Left lung (tissue), 10 donors: ENCODE data around the gene GSPT1. TPM values are rescaled to one million over a fixed set of nuclear protein-coding genes. Genes with fewer than 3 reads are reported as not detected.

Source experiments
- ATAC-seq: fragments of 200-7000 bp; cut with Tn5 transposase; one replicate; pipeline ENCODE4 v1.9.1; 2020; ENCODE audit warnings: moderate library complexity
- DNase-seq, 4 donors: peaks; one replicate each; pipeline ENCODE4 v3.0.0-alpha.2; 2013 to 2020
- H3K27ac ChIP-seq, 2 donors: fragments of 200-600 bp; sonication (generic) in 1 of 2; one replicate each; pipeline versions ENCODE4 v1.5.0 to v1.8.0; 2020 to 2021
- H3K27me3 ChIP-seq, 2 donors: fragments of 200-600 bp; sonication (generic) in 1 of 2; one replicate each; pipeline versions ENCODE4 v1.5.0 to v1.8.0; 2020 to 2021
- H3K36me3 ChIP-seq, 2 donors: fragments of 200-600 bp; sonication (generic) in 1 of 2; one replicate each; pipeline versions ENCODE4 v1.5.0 to v1.8.0; 2020 to 2021
- H3K4me1 ChIP-seq, 2 donors: fragments of 200-600 bp; one replicate each; pipeline ENCODE4 v1.8.0; 2021
- H3K4me3 ChIP-seq, 2 donors: fragments of 200-600 bp; sonication (generic) in 1 of 2; one replicate each; pipeline versions ENCODE4 v1.5.0 to v1.8.0; 2020 to 2021; ENCODE audit warnings: mild to moderate bottlenecking in 1 of 2
- H3K9me3 ChIP-seq, 2 donors: fragments of 200-600 bp; sonication (generic) in 1 of 2; one replicate each; pipeline versions ENCODE4 v1.5.0 to v1.8.0; 2020 to 2021
- CTCF ChIP-seq, 2 donors: fragments of 200-600 bp; sonication (generic) in 1 of 2; IDR thresholded peaks; one replicate each; pipeline versions ENCODE4 v1.5.0 to v1.8.0; 2021; ENCODE audit warnings: antibody characterized with exemption in 2 of 2
- intact Hi-C, 2 donors: fragments of 100-400 bp; cut with DNase I; formaldehyde crosslinking; loops; one replicate each; pipeline versions ENCODE4 v1.11.2 to v1.14.2; 2022
- polyA plus RNA-seq, 6 donors: library from polyadenylated mRNA; unstranded; fragments of 120-200 nt; gene quantifications; one replicate each; pipeline ENCODE4 v1.2.1, GENCODE V29; 2013; ENCODE audit not compliant: insufficient read length in 6 of 6
- total RNA-seq, 2 donors: library from RNA; stranded (reverse); fragmentation: NEBNext Ultra II Directional; extraction: Animal tissue kit (Norgen Biotek cat#: 25700); gene quantifications; one replicate each; pipeline ENCODE4 v1.2.1, GENCODE V29; 2021
- donor health status: DM: no; HTN: yes; CAD: no.
- donor health status: DM: no; HTN: no; CAD: no.

Gene GSPT1
- total and polyA plus RNA-seq, 8 donors: 93.5 to 140 (median 107) TPM

GRCh38 chr16:11915114-11915643 is 577 bp downstream of the GSPT1 start:
- no peaks in the 10 kb centered on the region for H3K27me3 ChIP-seq
- H3K9me3 ChIP-seq: no peaks in the 10 kb centered on the region
- DNase-seq (peak in 3 of 4 donors; percentile 22 to 92 (median 42)), ATAC-seq (peak; percentile 1)
- TF ChIP-seq CTCF (IDR thresholded peaks at IDR 0.05): no peak
- peaks cover 13 to 45% of the 10 kb centered on the region in 2 donors for H3K4me1 ChIP-seq
- H3K36me3 ChIP-seq: no peaks in the 10 kb centered on the region
- peak overlapping the region; percentile 94 to 95 for H3K27ac ChIP-seq
- peak overlapping the region; percentile 85 to 86 for H3K4me3 ChIP-seq
- intact Hi-C loops: loop anchor here in 1 of 2 donors (10.0 kb wide), 1 partner anchor 60 kb away; the partner anchor contains the start of gene RSL1D1

- no peak for TF ChIP-seq CTCF (IDR thresholded peaks at IDR 0.05)
- intact Hi-C loops: loop anchor here in 1 of 2 donors (10.0 kb wide), 1 partner anchor 60 kb away; the partner anchor contains the start of gene RSL1D1
- no peaks in the 10 kb centered on the region for H3K9me3 ChIP-seq
- H3K36me3 ChIP-seq: no peaks in the 10 kb centered on the region
- ATAC-seq (no peak), DNase-seq (peak in 1 of 4 donors; percentile 32)
- peak overlapping the region; percentile 85 to 86 for H3K4me3 ChIP-seq
- H3K4me1 ChIP-seq: peaks cover 14 to 50% of the 10 kb centered on the region in 2 donors
- H3K27ac ChIP-seq: peak overlapping the region; percentile 94 to 95
- no peaks in the 10 kb centered on the region for H3K27me3 ChIP-seq
Measured at GRCh38 chr16:11914210-11915113, 1.3 kb downstream of the GSPT1 start.

DNA sequence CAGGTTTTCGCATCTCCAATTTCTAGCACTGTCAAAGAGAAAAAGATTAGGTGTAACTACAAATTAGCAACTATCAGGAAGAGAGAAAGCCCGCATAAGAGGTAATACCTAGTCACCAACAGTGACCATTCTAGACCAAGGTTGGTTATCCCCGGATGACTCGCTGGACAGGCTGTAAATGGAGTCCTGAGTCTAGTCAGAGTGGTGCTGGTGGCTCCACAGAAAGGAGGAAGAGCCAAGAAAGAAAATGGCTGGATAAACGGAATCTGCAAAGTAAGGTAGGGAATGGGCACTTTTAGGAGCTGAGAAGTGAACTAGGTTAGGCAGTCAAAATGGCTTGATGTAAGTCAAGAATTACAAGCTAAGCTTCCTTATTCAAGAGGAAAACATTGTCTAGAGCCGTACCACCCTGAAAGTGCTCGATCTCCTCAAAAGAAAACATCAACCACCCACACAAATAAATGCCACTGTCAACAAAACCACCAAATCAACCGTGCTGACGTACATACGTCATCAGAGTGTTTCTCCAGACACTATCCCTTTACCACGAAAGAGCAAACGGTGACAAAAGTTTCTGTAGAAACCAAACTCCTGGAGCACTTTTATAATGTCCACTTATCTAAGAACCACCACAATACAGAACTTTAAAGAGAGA is 2.2 kb downstream of the GSPT1 start:
- H3K4me1 ChIP-seq: peaks cover 16 to 50% of the 10 kb centered on the region in 2 donors
- no peaks in the 10 kb centered on the region for H3K36me3 ChIP-seq
- peak overlapping the region; percentile 94 to 95 for H3K27ac ChIP-seq
- peak overlapping the region; percentile 85 to 86 for H3K4me3 ChIP-seq
- no peaks in the 10 kb centered on the region for H3K27me3 ChIP-seq
- no peak for TF ChIP-seq CTCF (IDR thresholded peaks at IDR 0.05)
- ATAC-seq (no peak), DNase-seq (no peak)
- intact Hi-C loops: loop anchor here in 1 of 2 donors (10.0 kb wide), 1 partner anchor 59 kb away; the partner anchor contains the start of gene RSL1D1
- H3K9me3 ChIP-seq: no peaks in the 10 kb centered on the region

GRCh38 chr16:11909653-11910545 is 5.9 kb downstream of the GSPT1 start:
- intact Hi-C loops: loop anchor here in 1 of 2 donors (10.0 kb wide), 1 partner anchor 55 kb away; the partner anchor contains the start of gene RSL1D1
- Histone ChIP-seq H3K4me3 (no peak overlapping the region), H3K36me3 (peaks cover 0 to 8% of the 10 kb centered on the region in 2 donors), H3K9me3 (no peaks in the 10 kb centered on the region), H3K27ac (peak overlapping the region in 1 of 2 donors; percentile 18), H3K27me3 (no peaks in the 10 kb centered on the region), H3K4me1 (peaks cover 16 to 62% of the 10 kb centered on the region in 2 donors)
- no peak for TF ChIP-seq CTCF (IDR thresholded peaks at IDR 0.05)
- no peak for DNase-seq
- ATAC-seq: no peak
